Pancreas (tissue), 10 donors: ENCODE results near the gene LCN10. TPM values are rescaled to one million over a fixed set of nuclear protein-coding genes. Genes with fewer than 3 reads are reported as not detected.
"Not testable (repeated sequence)": the region's sequence is repeated elsewhere in the genome, so short reads cannot be mapped to it uniquely, and the experiment has no call there.

ENCODE experiments used
- ATAC-seq, 4 donors: fragments of 200-7000 bp; cut with Tn5 transposase; one replicate each; pipeline versions ENCODE4 v1.8.0 to v1.9.1; 2020; ENCODE audit warnings: mild to moderate bottlenecking in 4 of 4, moderate library complexity in 4 of 4
- DNase-seq, 6 donors: peaks; one replicate each; pipeline ENCODE4 v3.0.0-alpha.2; 2020
- FAIRE-seq: peaks from 2 replicates; lab custom pipeline; 2012; peaks lifted over from hg19 to GRCh38; lab: Jason Lieb, UNC
- H3K27ac ChIP-seq, 4 donors: fragments of 200-600 bp; sonication (generic); 1 replicate in 3 of 4; 2 replicates in 1 of 4; pipeline versions ENCODE4 v1.5.0 to v1.8.0; 2020
- H3K27me3 ChIP-seq, 4 donors: fragments of 200-600 bp; one replicate each; pipeline ENCODE4 v1.8.0; 2021
- H3K36me3 ChIP-seq, 3 donors: fragments of 200-600 bp; sonication (generic) in 1 of 3; one replicate each; pipeline versions ENCODE4 v1.5.0 to v1.8.0; 2020 to 2021
- H3K4me1 ChIP-seq, 3 donors: fragments of 200-600 bp; one replicate each; pipeline ENCODE4 v1.8.0; 2021
- H3K4me3 ChIP-seq, 4 donors: fragments of 200-600 bp; sonication (generic) in 2 of 4; one replicate each; pipeline versions ENCODE4 v1.5.0 to v1.8.0; 2020 to 2021
- H3K9me3 ChIP-seq, 4 donors: fragments of 200-600 bp; one replicate each; pipeline ENCODE4 v1.8.0; 2021
- WGBS, 2 donors: extraction: QIAGEN DNeasy Blood & Tissue Kit; methylation state at CpG; one replicate each; pipeline ENCODE4 v1.1.7; 2013; 5-methylcytosine and 5-hydroxymethylcytosine counted together
- intact Hi-C, 3 donors: fragments of 100-400 bp; cut with DNase I; formaldehyde crosslinking; loops; one replicate each; pipeline versions ENCODE4 v1.11.1 to v1.14.2; 2022
- polyA plus RNA-seq, 2 donors: library from polyadenylated mRNA; stranded (reverse); fragments of 200-250 nt; gene quantifications; one replicate each; pipeline ENCODE4 v1.2.3, GENCODE V29; 2013
- total RNA-seq, 6 donors: library from RNA; stranded (reverse); fragmentation: NEBNext Ultra II Directional in 4 of 6; extraction: Animal tissue kit (Norgen Biotek cat#: 25700) in 4 of 6; gene quantifications; one replicate each; pipeline versions ENCODE4 v1.2.1 to v1.2.4, GENCODE V29; 2021 to 2023
- TF ChIP-seq, protein P1 (sequence below), 4 donors: fragments of 200-600 bp; sonication (generic) in 3 of 4; IDR thresholded peaks; one replicate each; pipeline versions ENCODE4 v1.5.0 to v1.8.0; 2021; ENCODE audit warnings: antibody characterized with exemption in 4 of 4
- donor health status: healthy with polysubstance abuse.
- donor health status: DM: no; HTN: no; CAD: no; lungs with moderate emphysema.
- donor health status: DM: no; HTN: no; CAD: no.
- donor health status: control.
- donor health status: control.
- donor health status: Bipolar disorder and iron deficiency.
- donor health status: DM: yes; HTN: yes; CAD: no.
- donor health status: DM: no; HTN: no; CAD: no.
- donor health status: DM: no; HTN: no; CAD: no.
- donor health status: DM: yes; HTN: yes; CAD: no.

Gene LCN10
- total and polyA plus RNA-seq, 8 donors = 0.16 to 54.0 (median 1.6) TPM

DNA sequence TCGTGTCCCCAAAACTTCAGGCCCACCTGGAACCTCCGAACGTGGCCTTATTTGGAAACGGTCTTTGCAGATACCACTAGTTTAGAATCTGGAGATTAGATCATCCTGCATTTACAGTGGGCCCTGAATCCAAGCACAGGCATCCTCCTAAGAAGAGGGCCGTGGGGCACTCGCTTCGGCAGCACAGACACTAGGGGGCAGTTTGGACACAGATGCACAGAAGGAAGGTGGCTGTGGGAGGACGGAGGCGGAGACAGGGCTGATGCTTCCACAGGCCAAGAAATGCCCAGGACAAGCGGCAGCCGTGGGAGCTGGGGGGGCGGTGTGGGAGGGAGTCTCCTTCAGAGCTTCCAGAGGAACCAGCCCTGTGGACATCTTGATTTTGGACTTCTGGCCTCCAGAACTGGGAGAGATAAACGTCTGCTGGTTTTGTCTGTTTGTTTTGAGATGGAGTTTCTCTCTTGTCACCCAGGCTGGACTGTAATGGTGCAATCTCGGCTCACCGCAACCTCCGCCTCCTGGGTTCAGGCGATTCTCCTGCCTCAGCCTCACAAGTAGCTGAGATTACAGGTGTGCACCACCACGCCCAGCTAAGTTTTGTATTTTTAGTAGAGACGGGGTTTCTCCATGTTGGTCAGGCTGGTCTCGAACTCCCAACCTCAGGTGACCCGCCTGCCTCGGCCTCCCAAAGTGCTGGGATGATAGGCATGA is 18.2 kb upstream of the LCN10 start:
- H3K4me1 ChIP-seq, FAIRE-seq, H3K27me3 ChIP-seq, H3K27ac ChIP-seq, H3K9me3 ChIP-seq, H3K4me3 ChIP-seq, H3K36me3 ChIP-seq, intact Hi-C loops: not testable (repeated sequence)
- 29 to 37% methylated on average over 22 of the region's 22 CpGs for WGBS, 2 donors
- ATAC-seq (peak in 3 of 4 donors; percentile 58 to 72 (median 58)), DNase-seq (peak in 3 of 6 donors; percentile 51 to 68 (median 55))
- TF ChIP-seq, protein P1, sequence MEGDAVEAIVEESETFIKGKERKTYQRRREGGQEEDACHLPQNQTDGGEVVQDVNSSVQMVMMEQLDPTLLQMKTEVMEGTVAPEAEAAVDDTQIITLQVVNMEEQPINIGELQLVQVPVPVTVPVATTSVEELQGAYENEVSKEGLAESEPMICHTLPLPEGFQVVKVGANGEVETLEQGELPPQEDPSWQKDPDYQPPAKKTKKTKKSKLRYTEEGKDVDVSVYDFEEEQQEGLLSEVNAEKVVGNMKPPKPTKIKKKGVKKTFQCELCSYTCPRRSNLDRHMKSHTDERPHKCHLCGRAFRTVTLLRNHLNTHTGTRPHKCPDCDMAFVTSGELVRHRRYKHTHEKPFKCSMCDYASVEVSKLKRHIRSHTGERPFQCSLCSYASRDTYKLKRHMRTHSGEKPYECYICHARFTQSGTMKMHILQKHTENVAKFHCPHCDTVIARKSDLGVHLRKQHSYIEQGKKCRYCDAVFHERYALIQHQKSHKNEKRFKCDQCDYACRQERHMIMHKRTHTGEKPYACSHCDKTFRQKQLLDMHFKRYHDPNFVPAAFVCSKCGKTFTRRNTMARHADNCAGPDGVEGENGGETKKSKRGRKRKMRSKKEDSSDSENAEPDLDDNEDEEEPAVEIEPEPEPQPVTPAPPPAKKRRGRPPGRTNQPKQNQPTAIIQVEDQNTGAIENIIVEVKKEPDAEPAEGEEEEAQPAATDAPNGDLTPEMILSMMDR (IDR thresholded peaks at IDR 0.05) = peak in 1 of 4 donors; percentile 10

DNA sequence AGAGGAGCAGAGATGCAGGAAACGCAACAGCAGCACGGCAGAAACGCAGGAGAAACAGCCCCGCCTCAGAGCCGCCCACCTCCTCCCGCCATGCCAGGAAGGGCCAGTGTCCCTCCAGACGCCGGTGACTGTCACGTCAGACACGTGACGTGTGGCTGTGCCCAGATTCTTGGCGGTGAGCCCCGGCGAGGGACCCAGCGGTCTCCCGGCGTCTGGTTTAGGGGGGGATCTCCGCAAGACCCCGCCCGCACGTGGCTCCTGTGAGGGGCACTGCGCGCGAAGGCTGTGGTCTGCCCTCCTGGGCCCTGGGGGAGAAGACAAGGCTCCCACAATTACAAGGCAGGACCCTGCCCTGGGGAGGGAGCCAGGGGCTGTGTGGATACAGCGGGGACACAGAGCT is 17.7 kb upstream of the LCN10 start:
- no peaks in the 10 kb centered on the region for H3K9me3 ChIP-seq
- FAIRE-seq (no peak), ATAC-seq (no peak), DNase-seq (peak in 1 of 6 donors; percentile 54)
- TF ChIP-seq, protein P1 (IDR thresholded peaks at IDR 0.05) = no peak
- H3K36me3 ChIP-seq = no peaks in the 10 kb centered on the region
- H3K27me3 ChIP-seq = no peaks in the 10 kb centered on the region
- H3K4me1 ChIP-seq = no peaks in the 10 kb centered on the region
- intact Hi-C loops = no loop called here
- H3K4me3 ChIP-seq = no peak overlapping the region
- 64 to 76% methylated on average over 25 of the region's 25 CpGs for WGBS, 2 donors
- no peak overlapping the region for H3K27ac ChIP-seq

DNA sequence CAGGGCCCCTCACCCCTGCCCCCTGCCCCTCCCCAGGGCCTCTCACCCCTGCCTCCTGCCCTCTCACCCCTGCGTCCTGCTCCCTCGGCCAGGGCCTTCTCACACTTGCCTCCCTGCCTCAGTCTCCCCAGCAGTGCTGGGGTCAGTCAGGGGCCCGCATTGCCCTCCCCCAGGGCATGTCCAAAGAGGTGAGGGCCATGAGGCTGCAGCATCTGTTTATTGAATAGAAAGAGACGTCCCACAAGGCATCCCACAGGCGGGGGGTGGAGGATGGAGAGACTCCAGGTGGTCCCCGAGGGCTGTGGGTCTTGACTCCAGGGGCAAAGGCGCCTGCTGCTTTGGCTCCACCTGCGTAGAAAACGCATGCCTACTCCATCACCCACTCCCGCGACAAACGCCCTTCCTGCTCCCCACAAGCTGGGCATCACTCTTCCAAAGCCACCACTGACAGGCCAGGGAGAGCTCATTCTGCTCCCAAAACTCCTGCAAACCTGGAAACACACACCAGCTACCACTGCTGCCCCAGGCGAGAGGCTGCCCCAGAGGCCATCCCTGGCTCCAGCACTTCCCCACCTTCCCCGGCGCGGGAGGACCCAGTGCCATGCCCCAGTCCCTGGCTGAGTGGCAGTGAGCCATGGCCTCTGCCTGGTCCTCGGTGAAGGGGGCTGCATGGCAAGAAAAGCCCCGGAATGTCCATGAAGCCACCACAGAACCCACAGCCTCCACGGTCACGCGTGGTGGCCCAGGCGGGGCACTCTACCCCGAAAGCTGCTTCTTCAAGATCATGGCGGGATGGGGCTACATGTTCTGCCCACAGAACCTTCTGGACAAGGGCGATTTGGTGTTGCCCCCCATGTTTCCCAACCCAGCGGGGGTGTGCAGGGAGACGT is 16.9 kb upstream of the LCN10 start:
- TF ChIP-seq, protein P1 (IDR thresholded peaks at IDR 0.05) = no peak
- WGBS, 2 donors = 69 to 87% methylated on average over 27 of the region's 27 CpGs
- no peak overlapping the region for H3K27ac ChIP-seq
- H3K4me1 ChIP-seq = no peaks in the 10 kb centered on the region
- H3K27me3 ChIP-seq = no peaks in the 10 kb centered on the region
- DNase-seq (peak in 1 of 6 donors; percentile 40), ATAC-seq (no peak), FAIRE-seq (no peak)
- intact Hi-C loops = no loop called here
- no peak overlapping the region for H3K4me3 ChIP-seq
- no peaks in the 10 kb centered on the region for H3K36me3 ChIP-seq
- H3K9me3 ChIP-seq = no peaks in the 10 kb centered on the region

DNA sequence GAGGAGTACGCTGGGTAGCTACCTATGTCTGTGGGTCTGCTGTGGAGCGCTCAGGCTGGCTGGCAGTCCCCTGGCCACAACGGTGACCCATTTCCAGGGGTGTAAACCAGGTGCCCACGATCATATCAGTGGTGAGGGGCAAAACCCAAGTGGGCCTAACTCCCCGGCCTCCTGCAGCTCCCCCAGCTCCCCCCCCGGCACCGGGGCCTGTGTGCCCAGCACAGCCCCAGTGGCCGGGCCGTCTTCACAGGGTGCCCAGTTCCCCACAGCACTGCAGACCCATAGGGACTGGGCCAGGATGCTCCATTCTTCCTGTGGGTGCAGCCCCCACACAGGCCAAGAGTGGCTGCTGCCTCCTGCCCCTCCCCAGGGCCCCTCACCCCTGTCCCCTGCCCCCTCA is 16.3 kb upstream of the LCN10 start:
- Histone ChIP-seq H3K9me3 (no peaks in the 10 kb centered on the region), H3K27me3 (no peaks in the 10 kb centered on the region), H3K4me1 (no peaks in the 10 kb centered on the region), H3K27ac (no peak overlapping the region), H3K36me3 (no peaks in the 10 kb centered on the region), H3K4me3 (no peak overlapping the region)
- intact Hi-C loops = no loop called here
- DNase-seq (peak in 1 of 6 donors; percentile 54), FAIRE-seq (no peak), ATAC-seq (no peak)
- TF ChIP-seq, protein P1 (IDR thresholded peaks at IDR 0.05) = no peak
- WGBS, 2 donors = 68 to 78% methylated on average over 8 to 9 of the region's 9 CpGs
